ENCODE measurements around the gene ARSB.

The ARSB gene

GRCh38 chr5:78783434-78784130 is 201.5 kb downstream of the ARSB start:
- no peak for DNase-seq (ENCODE audit: low read depth)
- H3K4me3 ChIP-seq (ENCODE audit: control insufficient read depth, low read depth, low read length), result no peak overlapping the region
- TF ChIP-seq, protein P1, sequence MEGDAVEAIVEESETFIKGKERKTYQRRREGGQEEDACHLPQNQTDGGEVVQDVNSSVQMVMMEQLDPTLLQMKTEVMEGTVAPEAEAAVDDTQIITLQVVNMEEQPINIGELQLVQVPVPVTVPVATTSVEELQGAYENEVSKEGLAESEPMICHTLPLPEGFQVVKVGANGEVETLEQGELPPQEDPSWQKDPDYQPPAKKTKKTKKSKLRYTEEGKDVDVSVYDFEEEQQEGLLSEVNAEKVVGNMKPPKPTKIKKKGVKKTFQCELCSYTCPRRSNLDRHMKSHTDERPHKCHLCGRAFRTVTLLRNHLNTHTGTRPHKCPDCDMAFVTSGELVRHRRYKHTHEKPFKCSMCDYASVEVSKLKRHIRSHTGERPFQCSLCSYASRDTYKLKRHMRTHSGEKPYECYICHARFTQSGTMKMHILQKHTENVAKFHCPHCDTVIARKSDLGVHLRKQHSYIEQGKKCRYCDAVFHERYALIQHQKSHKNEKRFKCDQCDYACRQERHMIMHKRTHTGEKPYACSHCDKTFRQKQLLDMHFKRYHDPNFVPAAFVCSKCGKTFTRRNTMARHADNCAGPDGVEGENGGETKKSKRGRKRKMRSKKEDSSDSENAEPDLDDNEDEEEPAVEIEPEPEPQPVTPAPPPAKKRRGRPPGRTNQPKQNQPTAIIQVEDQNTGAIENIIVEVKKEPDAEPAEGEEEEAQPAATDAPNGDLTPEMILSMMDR (IDR thresholded peaks at IDR 0.05; ENCODE audit: control insufficient read depth, insufficient read depth, low read depth, low read length, missing control alignments), result no peak

GRCh38 chr5:78782728-78783127 is 202.4 kb downstream of the ARSB start:
- no peak for DNase-seq (ENCODE audit: low read depth)
- TF ChIP-seq, protein P1 (IDR thresholded peaks at IDR 0.05; ENCODE audit: control insufficient read depth, insufficient read depth, low read depth, low read length, missing control alignments), result no peak
- no peak overlapping the region for H3K4me3 ChIP-seq (ENCODE audit: control insufficient read depth, low read depth, low read length)

GRCh38 chr5:78781611-78782286 is 203.4 kb downstream of the ARSB start:
- DNase-seq (ENCODE audit: low read depth), result no peak
- no peak overlapping the region for H3K4me3 ChIP-seq (ENCODE audit: control insufficient read depth, low read depth, low read length)
- TF ChIP-seq, protein P1 (IDR thresholded peaks at IDR 0.05; ENCODE audit: control insufficient read depth, insufficient read depth, low read depth, low read length, missing control alignments), result no peak

- TF ChIP-seq, protein P1 (IDR thresholded peaks at IDR 0.05; ENCODE audit: control insufficient read depth, insufficient read depth, low read depth, low read length, missing control alignments), result no peak
- H3K4me3 ChIP-seq (ENCODE audit: control insufficient read depth, low read depth, low read length), result no peak overlapping the region
- DNase-seq (ENCODE audit: low read depth), result peak; percentile 94
Measured at GRCh38 chr5:78779771-78780616, 205.1 kb downstream of the ARSB start.

DNA sequence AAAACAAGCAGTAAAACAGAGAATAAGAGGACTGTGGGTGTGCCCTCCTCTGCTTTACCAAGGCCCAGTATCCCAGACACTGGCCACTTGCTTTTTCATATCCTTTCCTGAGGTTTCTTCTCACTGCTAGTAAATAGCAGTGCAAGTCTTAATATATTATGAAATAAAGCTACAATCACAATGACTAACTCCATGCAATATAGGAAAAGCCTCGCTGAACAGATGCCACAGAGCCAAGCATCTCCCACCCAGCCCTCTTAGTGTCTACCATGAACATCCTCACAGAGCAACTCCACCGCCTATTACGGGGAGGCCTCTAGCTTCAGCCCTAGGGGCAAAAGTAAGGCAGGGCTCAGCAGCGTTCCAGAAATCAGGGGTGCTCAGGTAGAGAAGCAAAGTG is 205.8 kb downstream of the ARSB start:
- H3K4me3 ChIP-seq (ENCODE audit: control insufficient read depth, low read depth, low read length), result no peak overlapping the region
- no peak for DNase-seq (ENCODE audit: low read depth)
- TF ChIP-seq, protein P1 (IDR thresholded peaks at IDR 0.05; ENCODE audit: control insufficient read depth, insufficient read depth, low read depth, low read length, missing control alignments), result no peak

DNA sequence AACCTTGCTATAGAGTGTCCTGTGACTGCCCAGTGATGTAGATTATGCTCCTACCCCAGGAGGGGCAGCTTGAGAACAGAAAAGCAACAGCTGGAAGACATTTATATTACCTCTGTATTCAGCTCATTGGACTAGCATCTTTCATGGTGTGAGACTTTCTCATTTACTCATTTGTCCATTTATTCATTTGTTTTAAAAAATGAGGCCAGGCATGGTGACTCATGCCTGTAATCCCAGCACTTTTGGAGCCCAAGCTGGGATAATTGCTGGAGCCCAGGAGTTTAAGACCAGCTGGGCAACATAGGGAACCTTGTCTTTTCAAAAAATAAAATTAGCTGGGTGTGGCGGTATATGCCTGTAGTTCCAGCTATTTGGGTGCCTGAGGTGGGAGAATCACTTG is 206.6 kb downstream of the ARSB start:
- no peak overlapping the region for H3K4me3 ChIP-seq (ENCODE audit: control insufficient read depth, low read depth, low read length)
- TF ChIP-seq, protein P1 (IDR thresholded peaks at IDR 0.05; ENCODE audit: control insufficient read depth, insufficient read depth, low read depth, low read length, missing control alignments), result no peak
- no peak for DNase-seq (ENCODE audit: low read depth)

Measured in AG09309 (cell line).